HCT116 (cell line): ENCODE results near the gene PFKFB3.
A peak's percentile ranks its signal among the peaks of the same experiment; 100 is the strongest.

Experiments used
- ATF3 ChIP-seq: IDR thresholded peaks from 2 replicates; pipeline ENCODE4 v1.6.1; 2012
- CTCF ChIP-seq, 3 experiments: fragments of 200-600 bp in 1 of 3; sonication (generic) in 1 of 3; IDR thresholded peaks in 2 of 3; conservative IDR thresholded peaks in 1 of 3; 2 replicates each; pipeline ENCODE4 v1.5.1; 2012 to 2017; ENCODE audit warnings: low read depth in 2 of 3, low read length in 2 of 3, antibody characterized with exemption in 1 of 3, borderline replicate concordance in 1 of 3, control low read depth in 1 of 3, mild to moderate bottlenecking in 1 of 3, mixed read lengths in 1 of 3, mixed run types in 1 of 3, moderate library complexity in 1 of 3; ENCODE audit not compliant: insufficient read depth in 1 of 3
- EZH2 ChIP-seq: fragments of 200-600 bp; sonication (generic); IDR thresholded peaks from 2 replicates; pipeline ENCODE4 v1.6.1; 2017; ENCODE audit warnings: antibody characterized with exemption, mixed run types
- EZH2phosphoT487 ChIP-seq: fragments of 200-600 bp; IDR thresholded peaks from 2 replicates; pipeline ENCODE4 v1.6.1; 2018; ENCODE audit warnings: antibody characterized with exemption, borderline replicate concordance
- FOSL1 ChIP-seq: IDR thresholded peaks from 2 replicates; pipeline ENCODE4 v1.6.1; 2012; ENCODE audit warnings: low read depth
- MAX ChIP-seq: IDR thresholded peaks from 2 replicates; pipeline ENCODE4 v1.6.1; 2012
- POLR2A ChIP-seq: IDR thresholded peaks from 2 replicates; pipeline ENCODE4 v1.7.0; 2011; ENCODE audit warnings: borderline replicate concordance; ENCODE audit not compliant: insufficient read depth, insufficient read length; ENCODE audit errors: extremely low read depth
- POLR2AphosphoS5 ChIP-seq: IDR thresholded peaks from 2 replicates; pipeline ENCODE4 v1.6.1; 2011; ENCODE audit warnings: mild to moderate bottlenecking, low read depth, low read length, moderate library complexity
- REST ChIP-seq: IDR thresholded peaks from 2 replicates; pipeline ENCODE4 v1.6.1; 2012; ENCODE audit warnings: low read depth
- SIN3A ChIP-seq: IDR thresholded peaks from 2 replicates; pipeline ENCODE4 v1.6.1; 2012; ENCODE audit warnings: low read depth
- ZBTB33 ChIP-seq: IDR thresholded peaks from 2 replicates; pipeline ENCODE4 v1.6.1; 2011; ENCODE audit warnings: mild to moderate bottlenecking, low read length, moderate library complexity; ENCODE audit not compliant: insufficient replicate concordance; ENCODE audit errors: extremely low read depth
- ZNF274 ChIP-seq: fragments of 200-500 bp; sonication (Bioruptor generic); IDR thresholded peaks from 2 replicates; pipeline ENCODE4 v1.6.1; 2014; ENCODE audit warnings: mild to moderate bottlenecking, low read depth, low read length, inconsistent platforms

- TF ChIP-seq CTCF (IDR thresholded peaks at IDR 0.05 in 2 of 3, conservative IDR thresholded peaks at IDR 0.05 in 1 of 3; ENCODE audit: borderline replicate concordance in 1 of 3, insufficient read depth in 1 of 3, low read depth in 2 of 3, low read length in 2 of 3) (peak; percentile 76 to 91 (median 83)), EZH2phosphoT487 (no peak), POLR2AphosphoS5 (peak; percentile 96), EZH2 (no peak), POLR2A (peak; percentile 88), FOSL1 (no peak), ZBTB33 (peak; percentile 17), REST (no peak), ATF3 (no peak), MAX (peak; percentile 97), ZNF274 (no peak), SIN3A (peak; percentile 84)
Measured at GRCh38 chr10:6202684-6203330, at the start of gene PFKFB3.
